ENCODE data around the gene CDH19. TPM values are rescaled to one million over a fixed set of nuclear protein-coding genes. Genes with fewer than 3 reads are reported as not detected.

CDH19 gene
- total and polyA plus RNA-seq, 2 of the 4 experiments (the other 2 are of a cell fraction): not detected

DNA sequence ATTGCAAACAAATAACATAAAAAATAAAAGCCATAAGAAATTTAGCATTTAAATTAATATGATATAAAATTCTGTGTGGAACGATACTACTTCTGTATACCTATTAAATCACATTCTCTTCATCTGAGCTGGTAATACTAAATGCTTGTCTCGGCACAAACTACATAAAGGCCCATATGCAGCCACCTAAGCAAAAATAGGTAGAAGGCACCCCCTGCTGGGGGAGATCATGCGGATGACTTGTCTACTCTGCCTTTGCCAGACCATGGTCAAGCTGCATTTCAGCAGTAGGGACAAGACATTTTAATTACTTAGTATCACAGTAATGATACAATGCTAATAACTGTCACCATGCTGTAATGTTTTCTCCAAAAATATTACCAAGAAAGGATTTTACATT, 108.0 kb downstream of the CDH19 start:
- H2AK9ac ChIP-seq (replicated peaks; ENCODE audit: low read depth, low read length, poor library complexity): no peak overlapping the region
- no CpG with 5 or more reads among the region's 3 CpGs for WGBS, 2 experiments (ENCODE audit: extremely low coverage in 2 of 2, insufficient read length in 1 of 2)
- no peaks in the 10 kb centered on the region for H3K36me3 ChIP-seq (ENCODE audit: control insufficient read depth, insufficient read depth, low read length)
- no peak overlapping the region for H3K23ac ChIP-seq (ENCODE audit: low read depth, low read length)
- H3K4me1 ChIP-seq (ENCODE audit: control insufficient read depth, insufficient read depth, low read length): no peaks in the 10 kb centered on the region
- ATAC-seq (ENCODE audit: low read depth) (no peak), DNase-seq (no peak)
- intact Hi-C loops (cut with micrococcal nuclease): no loop called here
- no peak overlapping the region for H3K4me2 ChIP-seq (ENCODE audit: low read depth, low read length)
- H4K5ac ChIP-seq (ENCODE audit: low read depth, low read length): no peak overlapping the region
- TF ChIP-seq RFX5 (IDR thresholded peaks at IDR 0.05; ENCODE audit: low read depth, low read length) (no peak), MXI1 (IDR thresholded peaks at IDR 0.05; ENCODE audit: borderline replicate concordance, low read depth, low read length) (no peak), SMC3 (IDR thresholded peaks at IDR 0.05; ENCODE audit: low read depth, low read length) (no peak), CHD1 (IDR thresholded peaks at IDR 0.05; ENCODE audit: low read depth, low read length) (no peak), ELK1 (IDR thresholded peaks at IDR 0.05; ENCODE audit: borderline replicate concordance, low read depth, low read length) (no peak), FOS (IDR thresholded peaks at IDR 0.05; ENCODE audit: low read depth, low read length) (no peak), NFE2L2 (IDR thresholded peaks at IDR 0.05; ENCODE audit: low read depth, low read length) (no peak), RAD21 (IDR thresholded peaks at IDR 0.05; ENCODE audit: low read length) (no peak)
- TF ChIP-seq, protein P1, sequence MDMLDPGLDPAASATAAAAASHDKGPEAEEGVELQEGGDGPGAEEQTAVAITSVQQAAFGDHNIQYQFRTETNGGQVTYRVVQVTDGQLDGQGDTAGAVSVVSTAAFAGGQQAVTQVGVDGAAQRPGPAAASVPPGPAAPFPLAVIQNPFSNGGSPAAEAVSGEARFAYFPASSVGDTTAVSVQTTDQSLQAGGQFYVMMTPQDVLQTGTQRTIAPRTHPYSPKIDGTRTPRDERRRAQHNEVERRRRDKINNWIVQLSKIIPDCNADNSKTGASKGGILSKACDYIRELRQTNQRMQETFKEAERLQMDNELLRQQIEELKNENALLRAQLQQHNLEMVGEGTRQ (IDR thresholded peaks at IDR 0.05; ENCODE audit: low read depth, low read length): no peak
- TF ChIP-seq, protein P2, sequence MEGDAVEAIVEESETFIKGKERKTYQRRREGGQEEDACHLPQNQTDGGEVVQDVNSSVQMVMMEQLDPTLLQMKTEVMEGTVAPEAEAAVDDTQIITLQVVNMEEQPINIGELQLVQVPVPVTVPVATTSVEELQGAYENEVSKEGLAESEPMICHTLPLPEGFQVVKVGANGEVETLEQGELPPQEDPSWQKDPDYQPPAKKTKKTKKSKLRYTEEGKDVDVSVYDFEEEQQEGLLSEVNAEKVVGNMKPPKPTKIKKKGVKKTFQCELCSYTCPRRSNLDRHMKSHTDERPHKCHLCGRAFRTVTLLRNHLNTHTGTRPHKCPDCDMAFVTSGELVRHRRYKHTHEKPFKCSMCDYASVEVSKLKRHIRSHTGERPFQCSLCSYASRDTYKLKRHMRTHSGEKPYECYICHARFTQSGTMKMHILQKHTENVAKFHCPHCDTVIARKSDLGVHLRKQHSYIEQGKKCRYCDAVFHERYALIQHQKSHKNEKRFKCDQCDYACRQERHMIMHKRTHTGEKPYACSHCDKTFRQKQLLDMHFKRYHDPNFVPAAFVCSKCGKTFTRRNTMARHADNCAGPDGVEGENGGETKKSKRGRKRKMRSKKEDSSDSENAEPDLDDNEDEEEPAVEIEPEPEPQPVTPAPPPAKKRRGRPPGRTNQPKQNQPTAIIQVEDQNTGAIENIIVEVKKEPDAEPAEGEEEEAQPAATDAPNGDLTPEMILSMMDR (conservative IDR thresholded peaks at IDR 0.05; ENCODE audit: low read depth, low read length): no peak
- CTCF ChIA-PET: no interaction called here
- H3K56ac ChIP-seq (ENCODE audit: extremely low read depth, insufficient read depth, low read length): no peak overlapping the region
- no peak overlapping the region for H2BK5ac ChIP-seq (ENCODE audit: low read depth, low read length, poor library complexity, severe bottlenecking)
- H3K4ac ChIP-seq (ENCODE audit: low read depth, low read length): no peak overlapping the region
- no peak overlapping the region for H3K4me3 ChIP-seq (ENCODE audit: insufficient read depth, low read depth, low read length)
- dilution Hi-C loops (cut with HindIII; ENCODE audit: low sequenced_read_pairs, unreplicated experiment): no loop called here
- no TSS peak for BruUV-seq (replicated peaks)
- no peaks in the 10 kb centered on the region for H3K9me1 ChIP-seq (ENCODE audit: insufficient read depth, low read length)
- no peak overlapping the region for H2AK5ac ChIP-seq (ENCODE audit: low read depth, low read length)
- no peaks in the 10 kb centered on the region for H3K79me1 ChIP-seq (ENCODE audit: low read depth in 1 of 2, low read length in 2 of 2)
- no peaks in the 10 kb centered on the region for H4K20me1 ChIP-seq (ENCODE audit: insufficient read depth, low read length)
- in situ Hi-C loops (cut with MboI; ENCODE audit: low sequenced_read_pairs): no loop called here
- no peak overlapping the region for H4K91ac ChIP-seq (ENCODE audit: insufficient read depth, low read depth, low read length)
- H4K8ac ChIP-seq (ENCODE audit: low read depth in 2 of 2, low read length in 2 of 2): no peak overlapping the region
- no peak overlapping the region for H3K18ac ChIP-seq (ENCODE audit: low read depth, low read length)
- H3K9me3 ChIP-seq (ENCODE audit: control insufficient read depth, insufficient read depth, low read length): peaks cover 13% of the 10 kb centered on the region
- no peak overlapping the region for H2BK20ac ChIP-seq (ENCODE audit: low read depth, low read length)
- no peaks in the 10 kb centered on the region for H3K27me3 ChIP-seq (ENCODE audit: control insufficient read depth, insufficient read depth, low read length)
- no peak overlapping the region for H2BK15ac ChIP-seq (ENCODE audit: low read depth, low read length)
- no peak overlapping the region for H3K27ac ChIP-seq (ENCODE audit: insufficient read depth, low read length)
- H2AFZ ChIP-seq (replicated peaks; ENCODE audit: low read length, poor library complexity): no peak overlapping the region
- no peak overlapping the region for H2BK120ac ChIP-seq (ENCODE audit: low read depth, low read length)
- POLR2A ChIA-PET (ENCODE audit: unreplicated experiment): no interaction called here
- no peak overlapping the region for H3K9ac ChIP-seq (ENCODE audit: low read depth, low read length)
- H3K14ac ChIP-seq (replicated peaks; ENCODE audit: low read depth, low read length): no peak overlapping the region

Data from IMR-90 (cell line).